Stimulated activated naive B cell treated with anti-CD40 and anti-IgM and Interleukin-4, amounts not matched to agents 10 μg/mL and 1 μg/mL and 100 μg/mL, for 72 hours (primary cell): Measurements from ENCODE around the gene CCNB1.
"Not testable (repeated sequence)": the region's sequence is repeated elsewhere in the genome, so short reads cannot be mapped to it uniquely, and the experiment has no call there.

Experiments used
- ATAC-seq, 2 donors: fragments of 150-1000 bp; cut with Tn5 transposase; replicated peaks; 2 replicates each; pipeline ENCODE4 v1.10.0; 2021; ENCODE audit warnings: moderate library complexity in 1 of 2
- DNase-seq: peaks from one replicate; pipeline ENCODE4 v3.0.0; 2021
- H3K27ac Mint-ChIP-seq: one replicate; pipeline ENCODE4 v1.8.0; 2022; ENCODE audit warnings: mild to moderate bottlenecking, mixed read lengths
- H3K27me3 Mint-ChIP-seq, 2 donors: one replicate each; pipeline ENCODE4 v1.8.0; 2022; ENCODE audit warnings: mixed read lengths in 2 of 2
- H3K36me3 Mint-ChIP-seq, 2 donors: one replicate each; pipeline ENCODE4 v1.8.0; 2022; ENCODE audit warnings: mixed read lengths in 2 of 2, mild to moderate bottlenecking in 1 of 2
- H3K4me1 Mint-ChIP-seq, 2 donors: one replicate each; pipeline ENCODE4 v1.8.0; 2022; ENCODE audit warnings: mixed read lengths in 2 of 2, mild to moderate bottlenecking in 1 of 2
- H3K4me3 Mint-ChIP-seq, 2 donors: one replicate each; pipeline ENCODE4 v1.8.0; 2022; ENCODE audit warnings: mild to moderate bottlenecking in 2 of 2, mixed read lengths in 2 of 2, moderate library complexity in 1 of 2
- H3K9me3 Mint-ChIP-seq, 2 donors: one replicate each; pipeline ENCODE4 v1.8.0; 2022; ENCODE audit warnings: mixed read lengths in 2 of 2, mild to moderate bottlenecking in 1 of 2

The CCNB1 gene

GRCh38 chr5:69206528-69207190, 39.7 kb downstream of the CCNB1 start:
- Mint-ChIP-seq H3K4me3 (no peak overlapping the region), H3K36me3 (peaks cover 8 to 10% of the 10 kb centered on the region in 2 donors), H3K9me3 (no peaks in the 10 kb centered on the region), H3K27ac (no peak overlapping the region), H3K4me1 (no peaks in the 10 kb centered on the region), H3K27me3 (no peaks in the 10 kb centered on the region)
- no peak for DNase-seq
- no peak for ATAC-seq

GRCh38 chr5:69209602-69210001, 42.7 kb downstream of the CCNB1 start:
- Mint-ChIP-seq H3K27me3 (no peaks in the 10 kb centered on the region), H3K4me3 (no peak overlapping the region), H3K36me3 (peaks cover 7 to 10% of the 10 kb centered on the region in 2 donors), H3K4me1 (no peaks in the 10 kb centered on the region), H3K9me3 (no peaks in the 10 kb centered on the region), H3K27ac (no peak overlapping the region)
- DNase-seq (no peak), ATAC-seq (no peak)

GRCh38 chr5:69211200-69211599, 44.2 kb downstream of the CCNB1 start:
- H3K36me3 Mint-ChIP-seq: peaks cover 3 to 4% of the 10 kb centered on the region in 2 donors
- H3K27ac Mint-ChIP-seq: no peak overlapping the region
- H3K4me3 Mint-ChIP-seq: no peak overlapping the region
- no peak for DNase-seq
- H3K27me3 Mint-ChIP-seq: no peaks in the 10 kb centered on the region
- no peak for ATAC-seq
- H3K4me1 Mint-ChIP-seq: peaks cover 0 to 3% of the 10 kb centered on the region in 2 donors
- no peaks in the 10 kb centered on the region for H3K9me3 Mint-ChIP-seq

GRCh38 chr5:69212022-69212421, 45.1 kb downstream of the CCNB1 start:
- Mint-ChIP-seq H3K27me3 (no peaks in the 10 kb centered on the region), H3K27ac (no peak overlapping the region), H3K9me3 (no peaks in the 10 kb centered on the region), H3K4me1 (peaks cover 0 to 3% of the 10 kb centered on the region in 2 donors), H3K4me3 (no peak overlapping the region), H3K36me3 (peaks cover 3 to 4% of the 10 kb centered on the region in 2 donors)
- no peak for DNase-seq
- ATAC-seq: no peak

- Mint-ChIP-seq H3K27me3 (no peaks in the 10 kb centered on the region), H3K4me1 (peaks cover 0 to 4% of the 10 kb centered on the region in 2 donors), H3K36me3 (peaks cover 3 to 7% of the 10 kb centered on the region in 2 donors), H3K27ac (no peak overlapping the region), H3K4me3 (no peak overlapping the region), H3K9me3 (no peaks in the 10 kb centered on the region)
- ATAC-seq (no peak), DNase-seq (no peak)
Measured at GRCh38 chr5:69213513-69214215, 46.7 kb downstream of the CCNB1 start.

GRCh38 chr5:69217151-69217511, 50.2 kb downstream of the CCNB1 start:
- Mint-ChIP-seq H3K4me1 (peaks cover 0 to 7% of the 10 kb centered on the region in 2 donors), H3K27me3 (no peaks in the 10 kb centered on the region), H3K4me3 (peak overlapping the region; percentile 100), H3K9me3 (no peaks in the 10 kb centered on the region), H3K27ac (peak overlapping the region; percentile 99), H3K36me3 (peaks cover 8 to 17% of the 10 kb centered on the region in 2 donors)
- DNase-seq: no peak
- no peak for ATAC-seq

GRCh38 chr5:69217548-69218526, 50.9 kb downstream of the CCNB1 start:
- H3K27me3 Mint-ChIP-seq: no peaks in the 10 kb centered on the region
- peak overlapping the region; percentile 100 for H3K4me3 Mint-ChIP-seq
- peaks cover 0 to 8% of the 10 kb centered on the region in 2 donors for H3K4me1 Mint-ChIP-seq
- no peaks in the 10 kb centered on the region for H3K9me3 Mint-ChIP-seq
- peaks cover 9 to 19% of the 10 kb centered on the region in 2 donors for H3K36me3 Mint-ChIP-seq
- H3K27ac Mint-ChIP-seq: peak overlapping the region; percentile 99
- ATAC-seq (peak; percentile 93 to 94), DNase-seq (peak; percentile 88)

GRCh38 chr5:69219939-69220338, 53.0 kb downstream of the CCNB1 start:
- no peak overlapping the region for H3K4me3 Mint-ChIP-seq

GRCh38 chr5:69220371-69220770, 53.4 kb downstream of the CCNB1 start:
- H3K27me3 Mint-ChIP-seq, H3K9me3 Mint-ChIP-seq, H3K27ac Mint-ChIP-seq, H3K4me1 Mint-ChIP-seq, H3K4me3 Mint-ChIP-seq, ATAC-seq, DNase-seq: not testable (repeated sequence)
- H3K36me3 Mint-ChIP-seq: peaks cover 11 to 15% of the 10 kb centered on the region in 2 donors

More at GRCh38 chr5:69219939-69220338, 53.0 kb downstream of the CCNB1 start:
- H3K27ac Mint-ChIP-seq: peak overlapping the region; percentile 37
- H3K9me3 Mint-ChIP-seq: no peaks in the 10 kb centered on the region
- DNase-seq (no peak), ATAC-seq (no peak)
- H3K27me3 Mint-ChIP-seq: no peaks in the 10 kb centered on the region
- peaks cover 0 to 8% of the 10 kb centered on the region in 2 donors for H3K4me1 Mint-ChIP-seq
- peaks cover 11 to 15% of the 10 kb centered on the region in 2 donors for H3K36me3 Mint-ChIP-seq

- not testable (repeated sequence) for H3K4me3 Mint-ChIP-seq, ATAC-seq, H3K4me1 Mint-ChIP-seq, DNase-seq, H3K27me3 Mint-ChIP-seq, H3K9me3 Mint-ChIP-seq, H3K27ac Mint-ChIP-seq
- peaks cover 11 to 17% of the 10 kb centered on the region in 2 donors for H3K36me3 Mint-ChIP-seq
Measured at GRCh38 chr5:69220833-69221232, 53.9 kb downstream of the CCNB1 start.

GRCh38 chr5:69224520-69224919, 57.6 kb downstream of the CCNB1 start:
- H3K9me3 Mint-ChIP-seq: no peaks in the 10 kb centered on the region
- peaks cover 0 to 2% of the 10 kb centered on the region in 2 donors for H3K4me1 Mint-ChIP-seq
- no peak for DNase-seq
- no peak overlapping the region for H3K4me3 Mint-ChIP-seq
- no peaks in the 10 kb centered on the region for H3K27me3 Mint-ChIP-seq
- H3K36me3 Mint-ChIP-seq: peaks cover 11 to 22% of the 10 kb centered on the region in 2 donors
- no peak overlapping the region for H3K27ac Mint-ChIP-seq
- ATAC-seq: no peak

GRCh38 chr5:69225860-69226259, 58.9 kb downstream of the CCNB1 start:
- Mint-ChIP-seq H3K27me3 (no peaks in the 10 kb centered on the region), H3K4me1 (peaks cover 0 to 2% of the 10 kb centered on the region in 2 donors), H3K27ac (no peak overlapping the region), H3K4me3 (no peak overlapping the region), H3K36me3 (peaks cover 4 to 18% of the 10 kb centered on the region in 2 donors), H3K9me3 (no peaks in the 10 kb centered on the region)
- no peak for DNase-seq
- ATAC-seq: no peak
